Stomach (tissue), 4 donors: ENCODE results near the gene TBCK.

ENCODE experiments used
- EP300 ChIP-seq: sonication (generic); formaldehyde crosslinking; IDR thresholded peaks from one replicate; pipeline ENCODE4 v1.6.1; 2017; ENCODE audit warnings: antibody characterized with exemption
- POLR2A ChIP-seq, 4 donors: fragments of 450-650 bp; IDR thresholded peaks; one replicate each; pipeline ENCODE4 v1.6.1; 2016; ENCODE audit warnings: antibody characterized with exemption in 4 of 4, control low read depth in 2 of 4, mild to moderate bottlenecking in 1 of 4, moderate library complexity in 1 of 4
- POLR2AphosphoS5 ChIP-seq, 3 donors: sonication (generic); formaldehyde crosslinking; IDR thresholded peaks; one replicate each; pipeline ENCODE4 v1.6.1; 2016; ENCODE audit warnings: antibody characterized with exemption in 3 of 3
- TF ChIP-seq, protein P1 (sequence below), 7 experiments: fragments of 450-650 bp in 4 of 7; fragments of 200-600 bp in 3 of 7; sonication (generic) in 3 of 7; IDR thresholded peaks; one replicate each; pipeline ENCODE4 v1.5.1; 2016 to 2019; ENCODE audit warnings: antibody characterized with exemption in 7 of 7, control low read depth in 2 of 7, mild to moderate bottlenecking in 1 of 7

DNA sequence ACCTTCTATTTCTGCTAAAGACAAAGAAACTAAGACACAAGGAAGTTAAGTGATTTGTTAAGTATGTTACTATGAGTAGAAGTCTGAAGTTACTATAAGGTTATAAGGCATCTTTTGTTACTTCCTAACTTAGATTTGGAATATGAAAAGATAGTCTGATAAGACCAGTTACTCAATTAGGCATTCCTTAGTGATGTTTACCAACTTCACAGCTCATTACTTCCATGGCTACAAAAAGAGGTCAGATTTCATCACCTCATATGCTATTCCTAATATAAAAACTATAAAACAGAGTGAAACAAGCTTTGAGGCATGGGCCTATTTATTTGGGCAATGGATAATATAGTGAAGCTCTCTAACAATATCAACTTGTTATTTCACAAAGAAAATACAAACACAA lies 143.1 kb downstream of the TBCK start:
- TF ChIP-seq, protein P1, sequence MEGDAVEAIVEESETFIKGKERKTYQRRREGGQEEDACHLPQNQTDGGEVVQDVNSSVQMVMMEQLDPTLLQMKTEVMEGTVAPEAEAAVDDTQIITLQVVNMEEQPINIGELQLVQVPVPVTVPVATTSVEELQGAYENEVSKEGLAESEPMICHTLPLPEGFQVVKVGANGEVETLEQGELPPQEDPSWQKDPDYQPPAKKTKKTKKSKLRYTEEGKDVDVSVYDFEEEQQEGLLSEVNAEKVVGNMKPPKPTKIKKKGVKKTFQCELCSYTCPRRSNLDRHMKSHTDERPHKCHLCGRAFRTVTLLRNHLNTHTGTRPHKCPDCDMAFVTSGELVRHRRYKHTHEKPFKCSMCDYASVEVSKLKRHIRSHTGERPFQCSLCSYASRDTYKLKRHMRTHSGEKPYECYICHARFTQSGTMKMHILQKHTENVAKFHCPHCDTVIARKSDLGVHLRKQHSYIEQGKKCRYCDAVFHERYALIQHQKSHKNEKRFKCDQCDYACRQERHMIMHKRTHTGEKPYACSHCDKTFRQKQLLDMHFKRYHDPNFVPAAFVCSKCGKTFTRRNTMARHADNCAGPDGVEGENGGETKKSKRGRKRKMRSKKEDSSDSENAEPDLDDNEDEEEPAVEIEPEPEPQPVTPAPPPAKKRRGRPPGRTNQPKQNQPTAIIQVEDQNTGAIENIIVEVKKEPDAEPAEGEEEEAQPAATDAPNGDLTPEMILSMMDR (IDR thresholded peaks at IDR 0.05), result no peak
- TF ChIP-seq POLR2A (IDR thresholded peaks at IDR 0.05), result no peak
- TF ChIP-seq POLR2AphosphoS5 (IDR thresholded peaks at IDR 0.05), result no peak
- no peak for TF ChIP-seq EP300
